Measurements from ENCODE around the gene DLG2.
"Not testable (repeated sequence)": the region's sequence is repeated elsewhere in the genome, so short reads cannot be mapped to it uniquely, and the experiment has no call there.

The DLG2 gene

GRCh38 chr11:83449338-83449913 lies 2177.7 kb downstream of the DLG2 start:
- H3K4me3 ChIP-seq (replicated peaks; ENCODE audit: low read depth, low read length): no peak overlapping the region
- TF ChIP-seq CTCF (IDR thresholded peaks at IDR 0.05; ENCODE audit: low read length, missing control alignments): no peak
- DNase-seq (ENCODE audit: low read depth): no peak

DNA sequence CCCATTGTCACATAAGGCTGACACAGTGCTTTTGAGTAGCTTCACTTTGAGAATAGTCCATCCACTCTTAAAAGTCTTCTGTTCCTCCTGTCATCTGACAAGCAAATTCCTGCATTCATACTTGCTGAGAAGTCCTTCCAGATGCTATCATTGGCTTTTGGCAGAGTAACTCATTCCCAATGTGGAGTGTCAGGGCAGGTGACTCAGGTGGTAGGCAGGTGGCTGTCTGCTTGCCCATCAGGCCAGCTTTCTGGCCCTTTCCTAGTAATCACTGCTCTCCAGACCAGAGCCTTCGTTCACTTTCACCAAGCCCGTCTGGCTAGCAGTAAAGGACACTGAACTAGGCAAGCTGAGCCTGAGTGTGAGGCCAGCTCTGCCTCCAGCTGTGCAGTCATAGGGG lies 2178.5 kb downstream of the DLG2 start:
- no peak for DNase-seq (ENCODE audit: low read depth)
- TF ChIP-seq CTCF (IDR thresholded peaks at IDR 0.05; ENCODE audit: low read length, missing control alignments): no peak
- H3K4me3 ChIP-seq (replicated peaks; ENCODE audit: low read depth, low read length): no peak overlapping the region

- DNase-seq (ENCODE audit: low read depth): not testable (repeated sequence)
Measured at GRCh38 chr11:83443880-83444279, 2183.3 kb downstream of the DLG2 start.

GRCh38 chr11:83441601-83442000 lies 2185.5 kb downstream of the DLG2 start:
- DNase-seq (ENCODE audit: low read depth): no peak
- H3K4me3 ChIP-seq (replicated peaks; ENCODE audit: low read depth, low read length): no peak overlapping the region
- TF ChIP-seq CTCF (IDR thresholded peaks at IDR 0.05; ENCODE audit: low read length, missing control alignments): no peak

More at GRCh38 chr11:83443880-83444279, 2183.3 kb downstream of the DLG2 start:
- not testable (repeated sequence) for H3K4me3 ChIP-seq (replicated peaks; ENCODE audit: low read depth, low read length)

DNA sequence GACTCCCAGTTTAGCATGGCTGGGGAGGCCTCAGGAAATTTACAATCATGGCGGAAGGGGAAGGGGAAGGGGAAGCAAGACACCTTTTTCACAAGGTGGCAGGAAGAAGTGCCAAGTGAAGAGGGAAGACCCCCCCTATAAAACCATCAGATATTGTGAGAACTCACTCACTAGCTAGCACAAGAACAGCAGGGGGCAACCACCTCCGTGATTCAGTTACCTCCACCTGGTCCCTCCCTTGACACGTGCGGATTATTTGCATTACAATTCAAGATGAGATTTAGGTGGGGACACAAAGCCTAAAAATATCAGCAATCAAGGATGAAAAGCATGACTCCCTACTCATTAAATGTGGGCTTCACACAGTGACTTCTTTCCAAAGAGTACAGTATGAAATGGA lies 2186.0 kb downstream of the DLG2 start:
- no peak for DNase-seq (ENCODE audit: low read depth)
- TF ChIP-seq CTCF (IDR thresholded peaks at IDR 0.05; ENCODE audit: low read length, missing control alignments): no peak
- no peak overlapping the region for H3K4me3 ChIP-seq (replicated peaks; ENCODE audit: low read depth, low read length)

GRCh38 chr11:83438438-83438837 lies 2188.7 kb downstream of the DLG2 start:
- DNase-seq (ENCODE audit: low read depth): no peak
- no peak for TF ChIP-seq CTCF (IDR thresholded peaks at IDR 0.05; ENCODE audit: low read length, missing control alignments)
- H3K4me3 ChIP-seq (replicated peaks; ENCODE audit: low read depth, low read length): no peak overlapping the region

DNA sequence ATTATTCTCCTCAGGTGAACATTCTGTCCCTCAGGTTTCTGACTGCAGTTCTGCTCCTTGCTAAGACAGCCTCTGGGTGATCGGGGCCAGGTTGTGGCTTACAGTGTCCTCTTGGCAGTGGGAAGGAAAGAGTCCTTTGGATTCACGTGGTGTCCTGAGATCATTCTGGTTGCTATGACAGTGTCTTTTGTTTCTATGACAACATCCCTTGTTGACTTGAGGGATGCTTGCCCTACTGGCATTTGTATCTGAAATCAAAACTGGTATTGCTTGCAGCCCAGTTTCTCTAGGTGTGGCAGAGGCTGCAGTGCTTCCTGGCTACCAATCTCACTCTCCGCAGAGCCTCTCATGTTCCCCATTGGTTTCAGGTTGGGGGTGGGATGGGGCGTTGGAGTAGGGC lies 2189.2 kb downstream of the DLG2 start:
- DNase-seq (ENCODE audit: low read depth): no peak
- H3K4me3 ChIP-seq (replicated peaks; ENCODE audit: low read depth, low read length): no peak overlapping the region
- no peak for TF ChIP-seq CTCF (IDR thresholded peaks at IDR 0.05; ENCODE audit: low read length, missing control alignments)
